Ishikawa (cell line): ENCODE results near the gene MECP2.

Experiments used
- CEBPB ChIP-seq: IDR thresholded peaks from 2 replicates; pipeline ENCODE4 v1.6.1; 2012
- CREB1 ChIP-seq: IDR thresholded peaks from 2 replicates; pipeline ENCODE4 v1.6.1; 2012; ENCODE audit warnings: low read depth
- EGR1 ChIP-seq: IDR thresholded peaks from 2 replicates; pipeline ENCODE4 v1.6.1; 2012
- EP300 ChIP-seq: IDR thresholded peaks from 2 replicates; pipeline ENCODE4 v1.6.1; 2012; ENCODE audit warnings: borderline replicate concordance
- FOXM1 ChIP-seq: IDR thresholded peaks from 2 replicates; pipeline ENCODE4 v1.6.1; 2012; ENCODE audit warnings: low read depth, borderline replicate concordance
- NFIC ChIP-seq: IDR thresholded peaks from 2 replicates; pipeline ENCODE4 v1.6.1; 2012
- RAD21 ChIP-seq: IDR thresholded peaks from 2 replicates; pipeline ENCODE4 v1.6.1; 2012; ENCODE audit warnings: low read depth
- TAF1 ChIP-seq: IDR thresholded peaks from 2 replicates; pipeline ENCODE4 v1.6.1; 2012; ENCODE audit warnings: low read depth, mild to moderate bottlenecking
- TCF12 ChIP-seq: IDR thresholded peaks from 2 replicates; pipeline ENCODE4 v1.6.1; 2012; ENCODE audit warnings: low read depth
- TEAD4 ChIP-seq: IDR thresholded peaks from 2 replicates; pipeline ENCODE4 v1.6.1; 2012
- YY1 ChIP-seq: IDR thresholded peaks from 2 replicates; pipeline ENCODE4 v1.6.1; 2012; ENCODE audit warnings: low read depth
- ZBTB7A ChIP-seq: IDR thresholded peaks from 2 replicates; pipeline ENCODE4 v1.6.1; 2012; ENCODE audit warnings: low read depth
- TF ChIP-seq, protein P1 (sequence below): IDR thresholded peaks from 2 replicates; pipeline ENCODE4 v1.6.1; 2012
- TF ChIP-seq, protein P2 (sequence below): IDR thresholded peaks from 2 replicates; pipeline ENCODE4 v1.6.1; 2012
- TF ChIP-seq, protein P3 (sequence below): IDR thresholded peaks from 2 replicates; pipeline ENCODE4 v1.6.1; 2012; ENCODE audit warnings: low read depth, mild to moderate bottlenecking

Gene MECP2

DNA sequence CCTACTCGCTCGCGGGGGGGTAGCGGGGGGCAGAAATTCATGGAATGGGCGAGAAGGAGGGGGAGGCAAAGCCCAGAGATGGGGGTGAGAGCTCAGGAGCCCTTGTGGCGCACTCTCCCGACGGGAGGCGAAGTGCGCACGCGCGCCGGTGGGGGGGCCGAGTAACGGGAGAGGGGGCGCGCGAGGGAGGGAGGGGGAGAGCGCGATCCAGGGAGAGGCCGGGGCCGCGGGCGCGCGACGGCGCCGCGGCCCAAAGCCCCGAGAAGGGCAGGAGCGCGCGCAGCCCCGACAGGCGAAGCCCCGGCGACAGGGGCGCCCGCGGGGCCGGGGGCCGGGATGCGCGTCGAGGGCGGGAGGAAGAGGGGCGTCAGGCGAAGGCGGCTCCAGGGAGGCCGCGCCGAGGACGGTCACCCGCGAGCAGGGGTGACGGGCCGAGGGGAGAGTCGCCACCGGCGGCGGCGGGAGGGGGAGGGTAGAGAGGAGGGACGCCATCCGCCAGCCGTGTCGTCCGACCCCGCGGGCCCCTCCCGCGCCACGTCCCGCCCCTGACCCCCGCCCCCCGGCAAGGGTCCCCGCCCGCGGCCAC lies 421 bp downstream of the MECP2 start:
- no peak for TF ChIP-seq NFIC
- TF ChIP-seq CREB1: no peak
- TF ChIP-seq YY1: no peak
- TF ChIP-seq TEAD4: no peak
- TF ChIP-seq EGR1: no peak
- no peak for TF ChIP-seq CEBPB
- TF ChIP-seq ZBTB7A: no peak
- TF ChIP-seq, protein P1, sequence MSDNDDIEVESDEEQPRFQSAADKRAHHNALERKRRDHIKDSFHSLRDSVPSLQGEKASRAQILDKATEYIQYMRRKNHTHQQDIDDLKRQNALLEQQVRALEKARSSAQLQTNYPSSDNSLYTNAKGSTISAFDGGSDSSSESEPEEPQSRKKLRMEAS: no peak
- TF ChIP-seq EP300: no peak
- TF ChIP-seq TAF1: no peak
- TF ChIP-seq RAD21: no peak
- TF ChIP-seq TCF12: no peak; the same call in 1 of the 2 replicates
- TF ChIP-seq, protein P2, sequence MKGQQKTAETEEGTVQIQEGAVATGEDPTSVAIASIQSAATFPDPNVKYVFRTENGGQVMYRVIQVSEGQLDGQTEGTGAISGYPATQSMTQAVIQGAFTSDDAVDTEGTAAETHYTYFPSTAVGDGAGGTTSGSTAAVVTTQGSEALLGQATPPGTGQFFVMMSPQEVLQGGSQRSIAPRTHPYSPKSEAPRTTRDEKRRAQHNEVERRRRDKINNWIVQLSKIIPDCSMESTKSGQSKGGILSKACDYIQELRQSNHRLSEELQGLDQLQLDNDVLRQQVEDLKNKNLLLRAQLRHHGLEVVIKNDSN: no peak
- TF ChIP-seq FOXM1: no peak
- TF ChIP-seq, protein P3, sequence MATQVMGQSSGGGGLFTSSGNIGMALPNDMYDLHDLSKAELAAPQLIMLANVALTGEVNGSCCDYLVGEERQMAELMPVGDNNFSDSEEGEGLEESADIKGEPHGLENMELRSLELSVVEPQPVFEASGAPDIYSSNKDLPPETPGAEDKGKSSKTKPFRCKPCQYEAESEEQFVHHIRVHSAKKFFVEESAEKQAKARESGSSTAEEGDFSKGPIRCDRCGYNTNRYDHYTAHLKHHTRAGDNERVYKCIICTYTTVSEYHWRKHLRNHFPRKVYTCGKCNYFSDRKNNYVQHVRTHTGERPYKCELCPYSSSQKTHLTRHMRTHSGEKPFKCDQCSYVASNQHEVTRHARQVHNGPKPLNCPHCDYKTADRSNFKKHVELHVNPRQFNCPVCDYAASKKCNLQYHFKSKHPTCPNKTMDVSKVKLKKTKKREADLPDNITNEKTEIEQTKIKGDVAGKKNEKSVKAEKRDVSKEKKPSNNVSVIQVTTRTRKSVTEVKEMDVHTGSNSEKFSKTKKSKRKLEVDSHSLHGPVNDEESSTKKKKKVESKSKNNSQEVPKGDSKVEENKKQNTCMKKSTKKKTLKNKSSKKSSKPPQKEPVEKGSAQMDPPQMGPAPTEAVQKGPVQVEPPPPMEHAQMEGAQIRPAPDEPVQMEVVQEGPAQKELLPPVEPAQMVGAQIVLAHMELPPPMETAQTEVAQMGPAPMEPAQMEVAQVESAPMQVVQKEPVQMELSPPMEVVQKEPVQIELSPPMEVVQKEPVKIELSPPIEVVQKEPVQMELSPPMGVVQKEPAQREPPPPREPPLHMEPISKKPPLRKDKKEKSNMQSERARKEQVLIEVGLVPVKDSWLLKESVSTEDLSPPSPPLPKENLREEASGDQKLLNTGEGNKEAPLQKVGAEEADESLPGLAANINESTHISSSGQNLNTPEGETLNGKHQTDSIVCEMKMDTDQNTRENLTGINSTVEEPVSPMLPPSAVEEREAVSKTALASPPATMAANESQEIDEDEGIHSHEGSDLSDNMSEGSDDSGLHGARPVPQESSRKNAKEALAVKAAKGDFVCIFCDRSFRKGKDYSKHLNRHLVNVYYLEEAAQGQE: no peak

DNA sequence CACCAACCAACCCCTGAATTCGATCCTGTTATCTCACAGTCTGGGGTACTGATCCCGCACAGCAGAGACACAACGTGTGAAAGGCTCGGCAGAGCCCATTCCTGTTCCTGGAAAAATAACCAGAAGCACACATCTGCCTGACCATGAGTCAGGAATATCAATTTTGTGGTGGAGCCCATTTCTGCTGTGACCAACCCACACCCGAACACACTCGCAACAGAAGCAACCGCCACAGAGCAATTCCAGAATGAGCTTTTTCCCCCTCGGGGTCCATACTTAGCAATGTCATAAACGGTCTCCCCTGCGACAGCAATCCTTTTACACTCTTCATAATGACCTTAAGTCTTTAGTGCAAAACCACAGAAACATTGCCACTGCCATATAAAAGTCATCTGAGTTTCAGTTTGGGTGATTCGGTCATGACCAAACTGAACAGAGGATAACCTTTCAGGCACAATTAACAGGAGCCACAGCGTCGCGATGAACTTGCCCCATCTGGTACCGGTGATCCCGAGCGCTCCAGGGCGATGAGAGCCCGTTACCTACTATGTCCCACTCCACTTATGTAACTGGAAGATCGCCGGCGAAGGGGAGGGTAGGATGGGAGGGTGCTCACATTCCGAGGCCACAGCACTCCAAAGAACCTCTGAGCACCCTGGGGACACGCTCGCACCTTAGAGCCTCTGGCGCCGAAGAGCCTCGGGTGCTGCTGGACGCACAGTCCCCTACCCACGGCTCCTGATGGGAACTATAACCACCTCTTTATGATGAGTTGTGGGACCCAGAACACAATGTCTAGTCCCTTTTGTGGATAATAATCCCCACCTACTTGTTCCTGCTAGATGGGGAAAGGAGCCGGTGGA lies 1.1 kb downstream of the MECP2 start:
- TF ChIP-seq TEAD4 (no peak), CEBPB (no peak), FOXM1 (no peak), RAD21 (no peak), EGR1 (no peak), TAF1 (no peak), YY1 (no peak), ZBTB7A (no peak), TCF12 (no peak), EP300 (no peak), NFIC (no peak), CREB1 (no peak)
- TF ChIP-seq, protein P1: no peak

DNA sequence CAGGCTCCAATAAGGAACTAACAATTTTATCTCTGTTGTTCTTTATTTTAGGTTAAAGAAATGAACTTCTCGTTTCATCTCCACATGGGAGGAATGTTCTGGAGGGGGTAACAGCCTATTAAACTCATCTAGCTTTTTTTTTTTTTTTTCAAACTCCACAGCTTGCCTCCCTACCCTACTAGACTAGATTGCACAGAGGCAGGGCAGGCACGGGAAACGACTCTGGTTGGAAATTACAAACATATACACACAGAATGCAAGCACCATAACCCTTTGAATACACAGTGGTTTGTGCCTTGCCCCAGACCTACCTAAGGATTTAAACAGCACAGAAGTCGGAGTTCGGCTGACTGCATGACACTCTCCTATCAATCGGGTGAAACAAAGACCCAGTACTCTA lies 2.7 kb downstream of the MECP2 start:
- TF ChIP-seq ZBTB7A (no peak), CEBPB (no peak), EGR1 (no peak), TCF12 (no peak), RAD21 (no peak), TAF1 (no peak), TEAD4 (no peak), EP300 (no peak), CREB1 (no peak), FOXM1 (no peak), NFIC (no peak), YY1 (no peak)
- TF ChIP-seq, protein P3: no peak
- TF ChIP-seq, protein P2: no peak
- TF ChIP-seq, protein P1: no peak

DNA sequence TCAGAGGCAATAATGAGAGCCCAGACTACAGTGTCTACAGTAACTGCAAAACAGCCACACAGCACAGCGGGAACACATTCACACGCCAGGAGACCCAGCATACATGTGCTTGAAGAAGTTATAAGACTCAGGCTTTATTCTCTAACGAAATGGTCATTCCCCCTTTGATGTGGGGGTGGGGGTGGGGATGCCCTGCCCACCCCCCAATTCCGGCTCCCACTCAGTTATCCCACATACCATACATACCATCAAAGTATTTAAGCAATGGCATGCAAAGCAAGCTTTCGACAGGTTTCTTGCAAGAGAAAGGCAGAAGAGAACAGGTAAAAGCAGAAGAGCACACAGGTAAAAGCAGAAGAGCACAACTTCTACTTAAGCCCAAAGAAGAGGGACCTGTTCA lies 3.6 kb downstream of the MECP2 start:
- TF ChIP-seq, protein P1: no peak

DNA sequence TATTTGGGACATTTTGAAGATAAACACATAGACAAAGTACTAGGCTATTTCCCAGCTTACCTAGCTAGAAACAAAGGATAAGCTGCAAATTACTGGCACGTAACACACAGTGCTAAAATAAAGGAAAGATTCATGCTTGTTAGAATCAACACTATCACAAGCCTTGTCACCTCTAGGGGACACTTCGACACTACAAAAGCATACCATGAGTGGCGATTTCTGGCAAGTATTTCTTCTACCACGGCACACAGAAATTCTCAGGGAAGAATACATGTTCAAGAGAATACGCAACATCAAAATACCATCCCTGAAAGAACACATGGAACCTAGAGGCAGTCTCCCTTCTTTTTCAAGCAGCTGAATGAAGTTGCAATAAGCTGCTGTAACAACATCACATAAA lies 5.1 kb downstream of the MECP2 start:
- TF ChIP-seq YY1 (no peak), EGR1 (no peak), TEAD4 (no peak), RAD21 (no peak), TAF1 (no peak), CEBPB (no peak), ZBTB7A (no peak), TCF12 (no peak), NFIC (no peak), EP300 (no peak), FOXM1 (no peak), CREB1 (no peak)
- TF ChIP-seq, protein P1: no peak
- TF ChIP-seq, protein P3: no peak
- TF ChIP-seq, protein P2: no peak
